PFSK-1 (cell line): ENCODE measurements around the gene MAPK8IP3.

ENCODE experiments used
- FOXP2 ChIP-seq: optimal IDR thresholded peaks from 2 replicates; pipeline ENCODE3; 2011; ENCODE audit warnings: borderline replicate concordance, control low read depth, inconsistent platforms; ENCODE audit not compliant: insufficient read depth; ENCODE audit errors: extremely low read length, extremely low read depth
- POLR2AphosphoS5 ChIP-seq: IDR thresholded peaks from 2 replicates; pipeline ENCODE4 v1.6.1; 2012; ENCODE audit warnings: low read depth, mild to moderate bottlenecking, control low read depth, low read length, moderate library complexity
- REST ChIP-seq, 2 experiments: IDR thresholded peaks; 2 replicates each; pipeline versions ENCODE4 v1.6.1 to v1.8.0; 2011 to 2012; ENCODE audit warnings: low read depth in 2 of 2, low read length in 2 of 2, control low read depth in 1 of 2, inconsistent platforms in 1 of 2, mild to moderate bottlenecking in 1 of 2, moderate library complexity in 1 of 2; ENCODE audit not compliant: insufficient read depth in 1 of 2
- TAF1 ChIP-seq: IDR thresholded peaks from 2 replicates; pipeline ENCODE4 v1.6.1; 2012; ENCODE audit warnings: low read length, control low read depth, borderline replicate concordance; ENCODE audit not compliant: insufficient read depth

GRCh38 chr16:1678500-1679098, 27.4 kb upstream of the MAPK8IP3 start:
- TF ChIP-seq FOXP2: no peak
- no peak for TF ChIP-seq TAF1
- TF ChIP-seq REST (IDR thresholded peaks at IDR 0.05; ENCODE audit: insufficient read depth in 1 of 2, low read depth in 2 of 2, low read length in 2 of 2): no peak
- TF ChIP-seq POLR2AphosphoS5: no peak; the same call in 1 of the 2 replicates
